Measurements from ENCODE around the gene ARID5A. TPM values are rescaled to one million over a fixed set of nuclear protein-coding genes. Genes with fewer than 3 reads are reported as not detected.

Gene ARID5A
- total and polyA plus RNA-seq, 2 donors (not counting 1 experiment from before 2014, with no cell fraction given) = 35.5 to 93.0 TPM

DNA sequence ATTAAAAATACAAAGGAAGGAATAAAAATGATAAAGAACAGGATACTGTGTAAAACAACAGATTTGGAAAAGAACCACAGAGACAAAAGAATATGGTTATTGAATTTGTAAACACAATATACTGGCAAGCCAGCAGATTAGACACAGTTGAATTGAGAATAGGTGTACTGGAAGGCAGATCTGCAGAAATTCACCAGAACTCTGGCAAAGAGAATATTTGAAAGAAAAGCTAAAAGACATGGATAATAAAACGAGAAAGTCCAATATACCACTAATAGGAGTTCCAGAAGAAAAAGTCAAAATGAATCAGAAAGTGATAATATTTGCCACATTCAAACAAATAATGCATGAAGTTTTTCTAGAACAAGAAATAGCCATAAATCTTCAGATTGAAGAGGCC lies 19.5 kb upstream of the ARID5A start:
- Histone ChIP-seq H3K4me3 (ENCODE audit: control extremely low read depth in 1 of 5, extremely low read depth in 1 of 5, insufficient read depth in 1 of 5, low read depth in 2 of 5, low read length in 4 of 5) (no peak overlapping the region), H3K9ac (ENCODE audit: low read length) (no peak overlapping the region), H4K20me1 (ENCODE audit: control insufficient read depth, insufficient read depth, low read length, poor library complexity, severe bottlenecking) (no peaks in the 10 kb centered on the region), H3K9me3 (ENCODE audit: control extremely low read depth in 1 of 3, control insufficient read depth in 2 of 3, insufficient read depth in 1 of 3, low read length in 2 of 3) (peaks cover 0 to 9% (median 5%) of the 10 kb centered on the region in 3 donors), H3K4me2 (replicated peaks; ENCODE audit: low read depth, low read length, poor library complexity, severe bottlenecking) (no peak overlapping the region), H3K27me3 (replicated peaks in 1 of 4; ENCODE audit: control extremely low read depth in 1 of 4, control insufficient read depth in 3 of 4, insufficient read depth in 4 of 4, low read length in 3 of 4) (no peaks in the 10 kb centered on the region), H3K79me2 (ENCODE audit: control insufficient read depth, insufficient read depth, low read length) (no peaks in the 10 kb centered on the region), H3K36me3 (replicated peaks in 1 of 2; ENCODE audit: control extremely low read depth in 1 of 2, control insufficient read depth in 1 of 2, extremely low read depth in 1 of 2, insufficient read depth in 2 of 2, low read length in 1 of 2) (no peaks in the 10 kb centered on the region), H3K4me1 (ENCODE audit: control insufficient read depth in 2 of 2, insufficient read depth in 2 of 2, low read length in 2 of 2) (no peaks in the 10 kb centered on the region), H3K27ac (ENCODE audit: low read length in 2 of 2) (no peak overlapping the region), H2AFZ (ENCODE audit: insufficient read depth, low read depth, low read length, poor library complexity, severe bottlenecking) (no peak overlapping the region)
- no peaks in the 10 kb centered on the region for H3K4me1 Mint-ChIP-seq
- H3K4me3 Mint-ChIP-seq = no peak overlapping the region
- peaks cover 3% of the 10 kb centered on the region for H3K9me3 Mint-ChIP-seq (ENCODE audit: insufficient read depth)
- no CpG with 5 or more reads among the region's 1 CpG for WGBS (ENCODE audit: insufficient coverage)
- ChIA-PET POLR2A (interaction anchor here (1.0 kb wide), 1 partner anchor 10 kb away, joined by 3 read pairs; no protein-coding TSS in a partner anchor), CTCF (interaction anchor here (1.2 kb wide), 1 partner anchor 524 kb away, joined by 4 read pairs; no protein-coding TSS in a partner anchor)
- no peak overlapping the region for H3K27ac Mint-ChIP-seq
- DNase-seq (no peak), ATAC-seq (ENCODE audit: low read depth) (no peak)
- H3K27me3 Mint-ChIP-seq = no peaks in the 10 kb centered on the region
- intact Hi-C loops (cut with micrococcal nuclease) = no loop called here
- TF ChIP-seq EZH2 (IDR thresholded peaks at IDR 0.05; ENCODE audit: borderline replicate concordance, insufficient read depth, low read depth, low read length, poor library complexity, severe bottlenecking) (no peak), CTCF (IDR thresholded peaks at IDR 0.05) (no peak)

DNA sequence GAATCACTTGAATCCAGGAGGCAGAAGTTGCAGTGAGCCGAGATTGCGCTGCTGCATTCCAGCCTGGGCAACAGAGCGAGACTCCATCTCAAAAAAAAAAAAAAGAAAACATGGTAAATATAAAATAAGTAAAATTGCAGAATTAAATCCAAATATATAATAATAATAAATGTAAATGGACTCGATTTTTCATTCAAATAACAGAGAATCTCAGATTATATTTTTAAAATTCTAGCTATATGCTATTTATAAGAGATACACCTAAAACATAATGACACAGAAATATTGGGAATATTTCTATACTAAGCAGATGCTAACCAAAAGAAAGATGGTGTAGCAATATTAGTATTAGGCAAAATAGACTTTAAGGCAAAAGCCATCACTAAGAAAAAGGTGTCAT lies 16.3 kb upstream of the ARID5A start:
- peaks cover 0 to 16% (median 0%) of the 10 kb centered on the region in 4 experiments for H3K27me3 ChIP-seq (replicated peaks in 1 of 4; ENCODE audit: control extremely low read depth in 1 of 4, control insufficient read depth in 3 of 4, insufficient read depth in 4 of 4, low read length in 3 of 4)
- ChIA-PET POLR2A (no interaction called here), CTCF (interaction anchor here (1.0 kb wide), 1 partner anchor 34 kb away, joined by 4 read pairs; no protein-coding TSS in a partner anchor)
- H3K9me3 Mint-ChIP-seq (ENCODE audit: insufficient read depth) = peaks cover 3% of the 10 kb centered on the region
- no peak for TF ChIP-seq EZH2 (IDR thresholded peaks at IDR 0.05; ENCODE audit: borderline replicate concordance, insufficient read depth, low read depth, low read length, poor library complexity, severe bottlenecking)
- no peak for TF ChIP-seq CTCF (IDR thresholded peaks at IDR 0.05)
- peaks cover 0 to 9% (median 5%) of the 10 kb centered on the region in 3 donors for H3K9me3 ChIP-seq (ENCODE audit: control extremely low read depth in 1 of 3, control insufficient read depth in 2 of 3, insufficient read depth in 1 of 3, low read length in 2 of 3)
- no peak overlapping the region for H3K4me3 ChIP-seq (ENCODE audit: control extremely low read depth in 1 of 5, extremely low read depth in 1 of 5, insufficient read depth in 1 of 5, low read depth in 2 of 5, low read length in 4 of 5)
- DNase-seq (no peak), ATAC-seq (ENCODE audit: low read depth) (no peak)
- no CpG with 5 or more reads among the region's 4 CpGs for WGBS (ENCODE audit: insufficient coverage)
- no peaks in the 10 kb centered on the region for H4K20me1 ChIP-seq (ENCODE audit: control insufficient read depth, insufficient read depth, low read length, poor library complexity, severe bottlenecking)
- peaks cover 5% of the 10 kb centered on the region for H3K4me1 Mint-ChIP-seq
- no peak overlapping the region for H3K27ac Mint-ChIP-seq
- no peak overlapping the region for H3K4me2 ChIP-seq (replicated peaks; ENCODE audit: low read depth, low read length, poor library complexity, severe bottlenecking)
- no peak overlapping the region for H2AFZ ChIP-seq (ENCODE audit: insufficient read depth, low read depth, low read length, poor library complexity, severe bottlenecking)
- no peaks in the 10 kb centered on the region for H3K36me3 ChIP-seq (replicated peaks in 1 of 2; ENCODE audit: control extremely low read depth in 1 of 2, control insufficient read depth in 1 of 2, extremely low read depth in 1 of 2, insufficient read depth in 2 of 2, low read length in 1 of 2)
- H3K4me1 ChIP-seq (ENCODE audit: control insufficient read depth in 2 of 2, insufficient read depth in 2 of 2, low read length in 2 of 2) = peaks cover 0 to 12% of the 10 kb centered on the region in 2 donors
- no peak overlapping the region for H3K9ac ChIP-seq (ENCODE audit: low read length)
- intact Hi-C loops (cut with micrococcal nuclease) = no loop called here
- no peak overlapping the region for H3K4me3 Mint-ChIP-seq
- no peak overlapping the region for H3K27ac ChIP-seq (ENCODE audit: low read length in 2 of 2)
- H3K79me2 ChIP-seq (ENCODE audit: control insufficient read depth, insufficient read depth, low read length) = no peaks in the 10 kb centered on the region
- H3K27me3 Mint-ChIP-seq = peaks cover 5% of the 10 kb centered on the region

Data from B cell (primary cell).